DMS153 treated with DMSO at 0.1 percent for 48 hours (cell line): ENCODE data around the gene ALX3.
A peak's percentile ranks its signal among the peaks of the same experiment; 100 is the strongest.

ENCODE experiments used
- DNase-seq: peaks from one replicate; lab custom pipeline; 2025; ENCODE audit not compliant: unreplicated experiment; lab: John Stamatoyannopoulos, UW

Gene ALX3

GRCh38 chr1:110070671-110071242 is at the start of gene ALX3:
Gene ALX3, minus strand, starts transcription at chr1:110070672. Its CDS starts 60 bp downstream, at chr1:110070612.
- DNase-seq: no peak

DNA sequence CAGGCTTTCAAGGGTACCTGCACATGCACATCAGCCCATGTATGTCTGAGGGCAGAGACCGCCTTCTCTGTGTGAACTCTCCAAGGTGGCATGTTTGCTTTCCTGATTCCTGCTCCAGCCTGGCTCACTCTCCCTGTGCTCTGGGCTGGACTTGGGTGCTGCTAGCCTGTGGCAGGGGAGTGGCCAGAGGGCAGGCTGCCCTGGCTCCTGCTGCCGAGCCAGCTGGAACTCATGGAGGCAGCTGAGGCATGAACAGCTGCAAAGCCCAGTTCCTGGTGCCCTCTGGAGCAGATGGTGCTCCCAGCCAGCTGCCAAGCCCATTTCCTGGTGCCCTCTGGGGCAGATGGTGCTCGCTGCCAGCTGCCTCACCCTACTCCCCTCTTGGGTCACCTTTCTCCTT is 49.4 kb upstream of the ALX3 start:
- DNase-seq: no peak

GRCh38 chr1:110118636-110119396 is 48.3 kb upstream of the ALX3 start:
- no peak for DNase-seq

DNA sequence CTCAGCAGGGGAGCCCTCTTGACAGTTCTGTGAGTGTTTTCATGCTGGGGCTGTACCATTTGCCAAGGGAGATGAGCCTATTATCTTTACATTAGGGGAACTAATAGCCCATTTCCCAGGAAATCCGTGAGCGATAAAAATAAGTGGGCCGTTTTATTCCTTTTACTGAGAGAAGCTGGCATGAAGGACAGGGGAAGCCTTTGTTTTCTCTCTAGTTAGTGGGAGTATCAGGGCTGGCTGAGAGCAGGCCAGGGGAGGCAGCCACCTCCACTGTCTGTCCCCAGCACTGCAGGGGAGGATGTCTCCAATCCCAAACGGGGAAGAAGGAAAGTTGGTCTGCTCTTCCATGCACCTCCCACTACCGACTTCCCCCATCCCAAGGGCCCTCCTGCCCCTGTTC is 44.3 kb upstream of the ALX3 start:
- no peak for DNase-seq

DNA sequence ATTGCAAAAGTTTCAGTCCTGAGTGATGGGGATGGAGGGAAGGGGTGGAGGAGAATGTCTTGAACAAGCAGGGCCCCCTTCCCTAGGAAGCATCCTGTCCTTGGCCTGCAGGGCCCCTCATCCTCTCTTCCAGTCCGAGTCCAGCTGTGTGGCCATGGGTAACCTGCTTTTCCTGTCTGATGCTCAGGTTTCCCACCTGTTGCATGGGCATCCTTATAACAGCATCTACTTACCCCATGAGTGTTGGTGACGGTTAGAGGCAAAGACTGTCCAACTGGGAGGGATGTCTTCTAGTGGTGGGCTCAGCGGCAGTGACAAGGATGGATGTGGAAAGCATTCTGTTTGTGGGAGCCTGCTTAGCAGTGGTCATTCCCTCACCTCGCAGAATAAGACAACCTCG is 43.7 kb upstream of the ALX3 start:
- no peak for DNase-seq

DNA sequence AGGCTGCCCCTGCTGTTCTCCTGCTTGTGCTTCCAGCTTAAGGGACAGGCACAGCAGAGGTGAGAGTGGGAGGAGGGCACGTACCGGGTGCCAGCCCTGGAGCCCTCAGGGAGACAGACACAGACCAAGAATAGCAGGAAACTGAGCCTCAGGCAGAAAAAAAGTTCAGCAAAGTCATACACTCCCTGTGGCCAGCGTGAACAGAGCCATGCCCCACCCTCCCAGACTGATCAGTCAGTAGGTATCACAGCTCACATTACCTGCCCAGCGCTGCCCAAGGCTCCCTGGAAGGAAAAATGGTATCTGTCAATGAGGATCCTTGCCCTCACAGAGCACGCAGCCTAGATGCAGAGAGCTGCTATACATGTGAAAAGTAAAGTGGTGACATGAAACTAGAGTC is 43.1 kb upstream of the ALX3 start:
- DNase-seq: no peak

DNA sequence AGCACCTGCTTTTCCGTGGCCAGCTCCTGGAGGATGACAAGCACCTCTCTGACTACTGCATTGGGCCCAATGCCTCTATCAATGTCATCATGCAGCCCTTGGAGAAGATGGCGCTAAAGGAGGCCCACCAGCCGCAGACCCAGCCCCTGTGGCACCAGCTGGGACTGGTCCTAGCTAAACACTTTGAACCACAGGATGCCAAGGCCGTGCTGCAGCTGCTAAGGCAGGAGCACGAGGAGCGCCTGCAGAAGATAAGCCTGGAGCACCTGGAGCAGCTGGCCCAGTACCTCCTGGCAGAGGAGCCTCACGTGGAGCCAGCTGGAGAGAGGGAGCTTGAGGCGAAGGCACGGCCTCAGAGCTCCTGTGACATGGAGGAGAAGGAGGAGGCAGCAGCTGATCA is 42.2 kb upstream of the ALX3 start:
- DNase-seq: no peak

DNA sequence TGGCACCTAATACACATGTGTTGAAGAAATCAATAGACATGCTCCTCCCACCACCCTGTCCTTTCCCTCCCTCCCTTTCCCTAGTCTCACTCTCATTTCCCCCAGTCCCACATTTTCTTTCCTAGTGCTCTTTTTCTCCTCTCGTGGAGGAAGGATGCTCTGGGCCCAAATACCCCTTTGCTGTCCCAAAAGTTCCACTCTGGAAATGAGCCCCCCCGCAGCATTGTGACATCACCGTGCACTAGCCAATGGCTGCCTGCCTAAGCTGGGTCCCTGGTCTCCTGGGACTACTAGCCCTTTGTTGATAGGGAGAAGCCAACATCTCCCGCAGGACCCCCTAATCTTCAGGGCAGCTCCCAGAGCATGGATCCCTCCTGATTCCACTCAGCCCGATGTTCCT is 41.7 kb upstream of the ALX3 start, which contains the start of gene UBL4B:
TSS of gene UBL4B (plus strand) at position 301 of the 400 bp plus-strand sequence. CDS start at position 393, 92 bp downstream.
- no peak for DNase-seq

DNA sequence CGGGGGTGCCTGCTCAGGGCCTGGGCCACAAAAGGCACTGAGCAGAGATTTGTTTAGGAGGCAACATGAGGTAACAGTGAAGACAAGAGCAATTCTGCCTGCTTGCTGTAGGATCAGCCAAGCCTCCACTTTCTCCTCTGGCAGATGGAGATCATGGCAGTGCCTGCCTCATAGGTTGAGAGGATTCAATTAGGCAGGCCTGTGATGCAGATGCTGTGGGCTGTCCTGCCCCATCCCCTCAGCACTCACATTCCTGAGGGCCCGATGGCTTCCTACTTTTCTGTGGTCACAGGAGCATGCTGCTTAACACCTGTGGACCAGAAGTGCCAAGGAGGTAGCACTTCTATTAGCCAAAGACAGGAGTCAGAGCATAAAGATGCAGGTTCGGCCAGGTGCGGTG is 40.6 kb upstream of the ALX3 start:
- no peak for DNase-seq

GRCh38 chr1:110107867-110108469 is 37.5 kb upstream of the ALX3 start:
- no peak for DNase-seq

- DNase-seq: peak; percentile 66
Observed at GRCh38 chr1:110106013-110106941, 35.8 kb upstream of the ALX3 start.

DNA sequence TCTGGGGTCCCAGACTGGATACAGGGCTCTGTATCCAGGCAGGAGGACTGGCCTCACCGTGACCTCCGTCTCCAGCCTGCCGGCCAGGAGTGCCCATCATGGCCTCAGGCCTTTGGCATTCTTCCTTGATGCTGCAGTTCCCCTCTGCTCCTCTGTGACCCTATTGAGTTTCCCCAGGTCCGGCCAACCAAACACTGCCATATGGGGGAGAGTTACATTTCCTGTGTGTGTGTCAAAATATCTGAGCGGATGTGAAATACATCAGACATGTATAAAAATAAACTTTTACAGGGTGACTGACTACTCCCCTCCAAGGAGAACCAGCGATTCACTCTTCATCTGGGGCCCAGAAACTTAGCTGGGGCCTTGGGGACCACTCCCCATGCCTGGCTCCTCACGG is 31.6 kb upstream of the ALX3 start:
- no peak for DNase-seq

GRCh38 chr1:110100335-110100734 is 29.9 kb upstream of the ALX3 start:
- no peak for DNase-seq

- DNase-seq: no peak
Observed at GRCh38 chr1:110098222-110099026, 28.0 kb upstream of the ALX3 start.

GRCh38 chr1:110097507-110098221 is 27.2 kb upstream of the ALX3 start:
- no peak for DNase-seq

DNA sequence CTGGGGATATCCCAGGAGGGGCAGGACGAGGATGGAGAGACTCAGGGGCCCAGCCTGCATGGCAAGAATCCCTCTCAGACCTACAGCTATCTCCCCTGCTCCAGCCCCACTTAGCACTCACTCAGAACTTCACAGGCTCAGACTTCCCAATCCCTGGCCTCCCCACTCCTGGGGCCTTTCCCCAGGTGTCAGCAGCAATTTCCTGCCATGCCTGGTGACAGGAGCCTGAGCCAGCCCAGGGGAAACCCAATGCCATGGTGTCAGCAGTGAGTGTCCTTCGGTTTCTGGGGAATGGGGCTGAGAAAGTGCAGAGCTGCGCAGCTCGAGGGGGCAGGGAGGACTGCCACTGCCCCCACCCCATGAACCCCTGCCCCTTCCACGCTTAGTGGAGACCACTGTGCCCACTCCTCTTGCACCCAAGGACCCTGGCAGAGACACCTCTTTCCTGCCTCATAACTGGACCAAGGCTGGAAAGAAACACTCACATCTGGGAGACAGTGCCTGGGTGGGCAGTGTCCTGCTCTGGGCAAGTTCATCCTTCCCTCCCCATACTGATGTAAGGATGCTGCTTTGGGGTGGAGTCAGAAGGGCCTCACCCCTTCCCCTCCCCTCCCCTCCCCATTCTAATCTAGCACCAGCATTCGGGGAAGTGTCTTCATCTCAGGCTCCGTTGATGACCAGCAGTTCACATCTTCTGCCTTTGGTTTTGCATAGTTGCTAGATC is 24.6 kb upstream of the ALX3 start:
- no peak for DNase-seq

DNA sequence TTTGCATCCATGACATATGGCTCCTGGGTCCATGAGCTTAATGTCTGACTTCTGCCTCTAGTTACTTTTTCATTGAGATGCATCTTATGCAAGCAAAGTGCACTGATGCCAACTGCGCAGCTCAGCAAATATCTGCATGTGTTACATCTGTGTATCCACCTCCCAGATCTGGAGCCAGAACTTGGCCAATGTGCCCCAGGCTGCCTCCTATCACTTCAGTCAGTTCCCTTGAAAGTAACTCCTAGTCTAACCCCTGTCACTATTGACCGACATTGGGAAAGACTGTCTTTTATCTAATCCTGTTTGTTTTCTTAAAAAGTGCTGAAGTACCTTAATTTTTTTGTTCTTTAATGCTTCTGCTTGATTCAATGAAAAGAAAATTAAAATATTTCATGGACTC is 22.5 kb upstream of the ALX3 start:
- DNase-seq: no peak

GRCh38 chr1:110091791-110092190 is 21.3 kb upstream of the ALX3 start:
- DNase-seq: no peak

GRCh38 chr1:110091381-110091780 is 20.9 kb upstream of the ALX3 start:
- no peak for DNase-seq
